ENCODE data around the gene C1orf210. TPM values are rescaled to one million over a fixed set of nuclear protein-coding genes. Genes with fewer than 3 reads are reported as not detected.

The C1orf210 gene
- polyA plus RNA-seq, 1 donor (not counting 4 experiments of a cell fraction or from before 2014, with no cell fraction given): 5.6 TPM

DNA sequence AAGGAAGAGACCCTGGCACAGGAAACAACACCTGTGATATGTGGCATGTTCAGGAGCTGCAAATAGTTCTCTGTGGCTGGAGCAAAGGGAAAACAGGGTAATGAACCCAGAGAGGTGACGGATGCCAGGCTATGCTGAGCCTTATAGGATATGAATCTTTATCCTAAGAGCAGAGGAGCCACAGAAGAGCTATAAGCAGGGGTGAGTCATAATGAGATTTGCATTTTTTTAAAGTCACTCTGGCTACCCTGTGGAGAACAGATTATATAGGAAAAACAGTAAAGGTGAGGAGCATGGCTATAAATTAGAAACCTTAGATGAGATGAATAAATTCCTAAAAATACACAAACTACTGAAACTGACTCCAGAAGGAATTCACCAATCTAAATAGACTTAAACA lies 39.4 kb upstream of the C1orf210 start:
- no peaks in the 10 kb centered on the region for H4K20me1 ChIP-seq (ENCODE audit: control insufficient read depth, extremely low read depth, insufficient read depth, low read length)
- no peak overlapping the region for H3K4me2 ChIP-seq (ENCODE audit: control insufficient read depth, extremely low read depth, insufficient read depth, low read depth, low read length)
- peaks cover 1% of the 10 kb centered on the region for H3K4me1 ChIP-seq (ENCODE audit: control insufficient read depth, extremely low read depth, insufficient read depth, low read length)
- no peaks in the 10 kb centered on the region for H3K27me3 ChIP-seq (ENCODE audit: control insufficient read depth, extremely low read depth, insufficient read depth, low read length)
- no peak overlapping the region for H3K4me3 ChIP-seq (ENCODE audit: control insufficient read depth in 2 of 3, extremely low read depth in 1 of 3, insufficient read depth in 2 of 3, low read depth in 1 of 3, low read length in 3 of 3)
- H3K36me3 ChIP-seq (ENCODE audit: control insufficient read depth in 2 of 2, extremely low read depth in 1 of 2, insufficient read depth in 2 of 2, low read length in 2 of 2): no peaks in the 10 kb centered on the region
- dilution Hi-C loops (cut with MboI; ENCODE audit: extremely low pct_ligation_motif_present, low sequenced_read_pairs): no loop called here
- no peak for FAIRE-seq
- H3K9me1 ChIP-seq (ENCODE audit: control insufficient read depth, extremely low read depth, insufficient read depth, low read length): no peaks in the 10 kb centered on the region
- H3K79me2 ChIP-seq (ENCODE audit: control insufficient read depth, insufficient read depth, low read length): no peaks in the 10 kb centered on the region
- no peak overlapping the region for H2AFZ ChIP-seq (ENCODE audit: control insufficient read depth, low read length)
- no peak overlapping the region for H3K9ac ChIP-seq (ENCODE audit: control insufficient read depth, extremely low read depth, insufficient read depth, low read length)
- TF ChIP-seq EZH2 (IDR thresholded peaks at IDR 0.05; ENCODE audit: low read length) (no peak), CTCF (optimal IDR thresholded peaks at IDR 0.05 in 1 of 3, IDR thresholded peaks at IDR 0.05 in 1 of 3, conservative IDR thresholded peaks at IDR 0.05 in 1 of 3; ENCODE audit: extremely low read depth in 1 of 3, insufficient read depth in 2 of 3, low read length in 3 of 3) (no peak)
- H3K9me3 ChIP-seq (ENCODE audit: control insufficient read depth, low read depth, low read length): no peaks in the 10 kb centered on the region
- DNase-seq (ENCODE audit: low read depth, low spot score): no peak
- H3K27ac ChIP-seq (ENCODE audit: control insufficient read depth, insufficient read depth, low read length): no peak overlapping the region

DNA sequence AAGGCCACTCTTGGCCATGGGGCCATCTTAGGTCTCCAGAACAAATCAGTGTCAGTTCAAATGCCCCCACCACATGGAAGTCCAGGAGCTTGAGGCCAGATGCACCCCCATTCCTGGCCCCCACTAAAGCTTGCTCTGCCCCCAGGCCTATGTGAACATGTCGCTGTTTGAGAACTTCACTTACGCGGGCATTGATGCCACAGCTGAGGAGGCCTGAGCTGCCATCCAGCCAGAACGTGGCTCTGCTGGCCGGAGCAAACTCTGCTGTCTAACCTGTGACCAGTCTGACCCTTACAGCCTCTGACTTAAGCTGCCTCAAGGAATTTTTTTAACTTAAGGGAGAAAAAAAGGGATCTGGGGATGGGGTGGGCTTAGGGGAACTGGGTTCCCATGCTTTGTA lies 37.1 kb upstream of the C1orf210 start:
- Histone ChIP-seq H3K4me2 (ENCODE audit: control insufficient read depth, extremely low read depth, insufficient read depth, low read depth, low read length) (no peak overlapping the region), H3K4me3 (ENCODE audit: control insufficient read depth in 2 of 3, extremely low read depth in 1 of 3, insufficient read depth in 2 of 3, low read depth in 1 of 3, low read length in 3 of 3) (no peak overlapping the region), H3K9me3 (ENCODE audit: control insufficient read depth, low read depth, low read length) (no peaks in the 10 kb centered on the region), H3K4me1 (ENCODE audit: control insufficient read depth, extremely low read depth, insufficient read depth, low read length) (no peaks in the 10 kb centered on the region), H3K9me1 (ENCODE audit: control insufficient read depth, extremely low read depth, insufficient read depth, low read length) (no peaks in the 10 kb centered on the region), H4K20me1 (ENCODE audit: control insufficient read depth, extremely low read depth, insufficient read depth, low read length) (no peaks in the 10 kb centered on the region), H3K27me3 (ENCODE audit: control insufficient read depth, extremely low read depth, insufficient read depth, low read length) (no peaks in the 10 kb centered on the region), H3K36me3 (ENCODE audit: control insufficient read depth in 2 of 2, extremely low read depth in 1 of 2, insufficient read depth in 2 of 2, low read length in 2 of 2) (no peaks in the 10 kb centered on the region), H3K9ac (ENCODE audit: control insufficient read depth, extremely low read depth, insufficient read depth, low read length) (no peak overlapping the region), H3K27ac (ENCODE audit: control insufficient read depth, insufficient read depth, low read length) (no peak overlapping the region), H3K79me2 (ENCODE audit: control insufficient read depth, insufficient read depth, low read length) (no peaks in the 10 kb centered on the region), H2AFZ (ENCODE audit: control insufficient read depth, low read length) (no peak overlapping the region)
- TF ChIP-seq EZH2 (IDR thresholded peaks at IDR 0.05; ENCODE audit: low read length): no peak
- TF ChIP-seq CTCF (optimal IDR thresholded peaks at IDR 0.05 in 1 of 3, IDR thresholded peaks at IDR 0.05 in 1 of 3, conservative IDR thresholded peaks at IDR 0.05 in 1 of 3; ENCODE audit: extremely low read depth in 1 of 3, insufficient read depth in 2 of 3, low read length in 3 of 3): no peak
- DNase-seq (ENCODE audit: low read depth, low spot score) (no peak), FAIRE-seq (no peak)
- dilution Hi-C loops (cut with MboI; ENCODE audit: extremely low pct_ligation_motif_present, low sequenced_read_pairs): no loop called here
